GM12891 (cell line): Measurements from ENCODE around the gene ZBTB42.

Source experiments
- PAX5 ChIP-seq: IDR thresholded peaks from 2 replicates; pipeline ENCODE4 v1.6.1; 2011; ENCODE audit warnings: low read length, moderate library complexity, mild to moderate bottlenecking; ENCODE audit not compliant: insufficient read depth, severe bottlenecking
- POLR2A ChIP-seq: IDR thresholded peaks from 2 replicates; pipeline ENCODE4 v1.6.1; 2011; ENCODE audit warnings: low read depth, low read length, control low read depth
- POLR2AphosphoS5 ChIP-seq: IDR thresholded peaks from 2 replicates; pipeline ENCODE4 v1.6.1; 2011; ENCODE audit warnings: low read depth, low read length, control low read depth
- SPI1 ChIP-seq: IDR thresholded peaks from 2 replicates; pipeline ENCODE4 v1.6.1; 2011; ENCODE audit warnings: low read depth, low read length, control low read depth
- TAF1 ChIP-seq: IDR thresholded peaks from 2 replicates; pipeline ENCODE4 v1.6.1; 2011; ENCODE audit warnings: low read depth, low read length, control low read depth

DNA sequence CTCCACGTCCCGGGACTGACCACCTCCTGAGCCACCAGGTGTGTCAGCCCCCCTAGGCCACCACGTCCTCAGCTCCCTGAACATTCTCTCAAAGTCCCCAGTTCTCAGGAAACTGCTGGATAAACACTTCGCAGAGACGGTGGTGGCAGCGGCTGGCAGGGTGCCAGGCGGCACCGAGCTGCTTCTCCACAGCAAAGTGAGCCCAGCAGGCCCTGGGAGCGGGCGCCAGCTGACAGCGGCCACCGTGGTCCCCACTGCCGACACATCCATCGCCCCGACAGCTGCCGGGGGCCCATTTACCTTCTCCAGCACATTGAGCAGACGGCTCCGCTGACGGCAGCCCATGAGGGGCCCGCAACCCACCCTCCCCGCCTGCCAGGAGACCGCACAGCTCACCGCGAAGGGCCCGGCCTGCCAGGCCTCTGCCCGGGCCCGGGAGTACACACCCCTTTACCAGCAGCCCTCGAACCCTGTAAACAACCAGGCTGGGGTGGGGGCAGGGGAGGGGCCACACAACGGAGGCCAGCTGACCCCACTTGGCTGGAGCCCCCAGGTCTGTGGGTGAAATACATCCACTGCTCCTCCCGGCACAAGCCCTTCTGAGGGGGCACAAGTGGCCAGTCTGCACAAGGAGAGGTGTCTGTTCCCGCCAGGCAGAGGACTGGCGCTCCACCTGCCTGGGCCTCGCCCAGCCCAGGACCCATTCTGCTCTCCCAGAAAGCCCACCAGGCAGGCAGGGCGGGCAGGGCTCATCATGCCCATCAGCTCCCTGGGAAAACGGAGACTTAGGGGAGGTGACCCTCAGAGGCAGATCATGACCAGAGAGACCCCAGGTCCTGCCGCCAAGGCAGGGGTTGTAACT, 15.8 kb upstream of the ZBTB42 start:
- TF ChIP-seq POLR2A: no peak
- no peak for TF ChIP-seq SPI1
- no peak for TF ChIP-seq POLR2AphosphoS5
- no peak for TF ChIP-seq TAF1
- TF ChIP-seq PAX5: no peak
